NCI-H2107 treated with DMSO at 0.1 percent for 48 hours (cell line): ENCODE data around the gene MYLK4.
"Not testable (repeated sequence)": the region's sequence is repeated elsewhere in the genome, so short reads cannot be mapped to it uniquely, and the experiment has no call there.

Experiments
- DNase-seq: peaks from one replicate; lab custom pipeline; 2025; ENCODE audit not compliant: unreplicated experiment; lab: John Stamatoyannopoulos, UW

Gene MYLK4

DNA sequence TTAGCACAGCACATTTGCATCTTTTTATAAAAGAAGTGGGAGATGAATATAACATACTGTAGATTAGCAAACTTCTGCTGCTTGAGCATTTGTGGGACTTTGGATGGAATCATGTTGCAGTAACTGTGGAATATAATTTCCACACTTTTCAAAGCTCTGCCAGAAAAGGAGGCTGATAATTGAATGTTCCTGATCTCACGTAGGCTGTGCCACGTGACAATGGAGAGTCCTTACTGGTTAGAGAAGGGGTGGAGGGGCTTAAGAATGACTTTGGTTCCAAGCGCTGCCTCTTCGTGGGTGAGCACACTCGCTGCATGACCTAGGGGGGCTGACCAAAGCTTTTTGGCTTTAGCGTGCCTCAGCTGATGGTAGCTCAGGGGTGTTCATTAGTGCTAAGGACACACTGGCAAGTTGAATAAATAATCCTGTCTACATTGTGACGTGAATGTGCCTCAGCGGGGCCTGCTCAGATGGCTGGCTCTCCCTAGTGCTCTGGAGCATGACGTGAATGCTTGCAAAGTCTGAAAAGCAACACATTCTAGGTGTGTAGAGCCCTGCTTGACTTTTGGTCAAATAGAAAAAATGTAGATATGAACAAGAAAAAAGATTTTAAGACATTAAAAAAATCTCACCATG lies 29.5 kb upstream of the MYLK4 start:
- DNase-seq: no peak

DNA sequence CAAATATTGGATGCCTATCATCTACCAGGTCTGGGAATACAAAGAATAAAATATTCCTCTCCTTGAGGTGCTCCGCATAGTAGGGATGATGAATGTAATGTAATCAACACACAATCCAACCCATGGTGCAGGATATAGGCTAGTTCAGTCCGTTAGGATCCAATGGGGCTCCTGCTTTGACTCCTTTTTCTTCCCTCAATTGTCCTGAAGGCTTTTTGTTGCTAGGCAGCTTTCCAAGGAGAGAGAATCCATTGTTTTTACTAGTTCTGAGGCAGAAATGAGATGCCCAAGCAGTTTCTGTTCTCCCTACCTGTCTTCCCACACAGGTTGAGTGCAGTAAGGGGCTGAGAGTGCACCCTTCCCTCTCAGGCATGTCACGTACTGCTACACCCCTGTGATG lies 26.5 kb upstream of the MYLK4 start:
- DNase-seq: no peak

DNA sequence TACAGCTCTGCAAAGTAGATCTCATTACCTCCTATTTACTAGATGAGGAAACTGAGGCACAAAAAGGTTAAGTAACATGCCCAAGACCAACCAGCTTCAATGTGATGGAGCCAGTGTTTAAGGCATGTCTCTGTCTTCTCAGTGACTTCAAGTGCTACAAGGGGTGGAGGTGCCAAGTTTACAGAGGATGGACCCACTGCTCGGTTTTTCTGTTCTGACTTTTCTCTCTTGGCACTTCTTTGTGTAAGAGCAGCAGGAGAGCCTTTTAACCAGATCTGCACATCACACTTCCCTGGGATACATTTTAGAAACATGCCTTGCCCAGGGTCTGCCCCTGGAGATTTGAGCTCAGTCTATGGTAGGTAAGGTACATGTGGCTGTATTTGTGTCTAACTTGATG lies 24.3 kb upstream of the MYLK4 start:
- no peak for DNase-seq

DNA sequence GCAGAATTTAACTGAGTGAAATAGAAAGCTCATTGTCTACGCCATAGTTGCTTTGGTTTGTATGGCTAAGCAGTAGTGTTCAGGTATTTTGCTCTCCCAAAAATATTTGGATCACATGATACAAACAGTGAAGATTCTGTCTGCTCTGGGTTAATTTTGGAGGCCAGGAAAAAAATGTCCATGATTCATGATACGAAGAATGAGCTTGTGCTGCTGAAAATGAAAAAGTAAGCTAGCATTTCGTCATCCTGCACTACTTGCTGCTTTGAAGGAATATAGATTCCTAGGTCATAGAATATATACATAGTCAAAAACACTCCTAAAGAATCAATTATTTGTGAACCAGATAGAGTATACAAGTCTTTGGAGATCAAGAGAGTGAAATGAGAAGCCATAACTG lies 22.7 kb upstream of the MYLK4 start:
- no peak for DNase-seq

GRCh38 chr6:2772840-2773239 lies 22.1 kb upstream of the MYLK4 start:
- DNase-seq: no peak

DNA sequence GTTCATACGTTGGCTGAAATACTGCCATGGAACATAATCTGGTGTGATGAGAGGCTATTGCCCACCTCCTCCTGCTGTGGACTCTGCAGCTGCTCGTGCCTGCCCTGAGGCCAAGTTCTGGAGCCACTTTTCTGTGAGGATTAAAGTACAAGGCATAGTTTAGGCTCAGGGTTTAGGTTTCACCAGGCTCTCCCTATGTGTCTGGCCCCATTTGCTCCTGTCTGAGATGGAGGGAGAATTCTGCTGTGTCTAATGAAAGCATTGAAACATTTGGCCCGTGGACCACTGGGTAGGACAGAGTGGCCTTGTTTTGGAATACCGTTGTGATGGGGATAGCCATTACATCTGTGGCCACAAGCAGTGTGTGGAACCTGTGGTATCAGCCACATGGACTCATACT lies 20.4 kb upstream of the MYLK4 start:
- DNase-seq: no peak

GRCh38 chr6:2770171-2770570 lies 19.4 kb upstream of the MYLK4 start:
- DNase-seq: no peak

GRCh38 chr6:2768696-2769095 lies 18.0 kb upstream of the MYLK4 start:
- no peak for DNase-seq

DNA sequence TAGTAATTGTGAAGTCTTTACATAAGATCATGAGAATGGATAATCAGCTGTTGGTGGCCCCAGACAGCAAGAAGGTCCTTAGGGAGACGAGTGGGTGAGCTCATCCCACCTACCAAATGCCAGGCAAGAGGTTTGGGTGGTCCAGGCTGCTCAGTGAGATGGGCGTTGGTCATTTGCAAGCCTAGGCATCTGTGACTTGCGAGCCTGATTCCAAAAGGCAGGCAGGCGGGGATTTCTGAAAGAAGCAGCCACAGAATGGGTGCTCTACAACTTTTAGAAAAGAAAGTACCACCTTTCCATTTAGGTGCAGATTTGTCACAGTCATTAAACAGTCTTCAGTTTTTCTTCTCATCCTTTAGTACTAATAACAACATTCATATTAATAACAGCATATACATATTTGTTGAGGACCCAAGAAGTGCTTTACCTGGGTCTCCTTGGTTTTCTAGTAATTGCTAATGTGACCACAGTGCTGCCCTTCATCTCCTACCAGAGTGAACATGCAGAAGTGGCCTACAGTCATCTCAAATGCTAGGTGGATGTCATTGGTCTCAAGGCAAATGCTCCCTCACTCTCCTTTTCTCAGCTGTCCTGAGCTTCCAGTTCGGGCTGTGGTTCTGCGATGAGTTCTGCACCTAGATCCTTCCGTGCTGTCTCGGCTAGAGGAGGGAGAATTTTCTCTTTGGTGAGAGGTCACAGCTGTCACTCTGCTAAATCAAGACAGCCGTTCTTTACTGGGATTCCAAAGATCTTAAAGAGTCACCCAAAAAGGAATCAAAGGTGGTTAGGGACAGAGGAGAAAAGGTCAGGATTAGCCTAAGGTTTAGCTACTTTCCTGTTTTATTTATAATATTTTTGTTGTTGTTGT lies 17.2 kb upstream of the MYLK4 start:
- no peak for DNase-seq

- no peak for DNase-seq
These were observed 16.3 kb upstream of the MYLK4 start for GRCh38 chr6:2766767-2767656.

- DNase-seq: no peak
These were observed 15.4 kb upstream of the MYLK4 start for GRCh38 chr6:2765896-2766766.

- peak; percentile 79 for DNase-seq
These were observed 14.6 kb upstream of the MYLK4 start, which contains the start of gene WRNIP1 for GRCh38 chr6:2765166-2765895. Gene WRNIP1, plus strand, starts transcription at chr6:2765393. Its CDS starts 230 bp downstream, at chr6:2765623.

DNA sequence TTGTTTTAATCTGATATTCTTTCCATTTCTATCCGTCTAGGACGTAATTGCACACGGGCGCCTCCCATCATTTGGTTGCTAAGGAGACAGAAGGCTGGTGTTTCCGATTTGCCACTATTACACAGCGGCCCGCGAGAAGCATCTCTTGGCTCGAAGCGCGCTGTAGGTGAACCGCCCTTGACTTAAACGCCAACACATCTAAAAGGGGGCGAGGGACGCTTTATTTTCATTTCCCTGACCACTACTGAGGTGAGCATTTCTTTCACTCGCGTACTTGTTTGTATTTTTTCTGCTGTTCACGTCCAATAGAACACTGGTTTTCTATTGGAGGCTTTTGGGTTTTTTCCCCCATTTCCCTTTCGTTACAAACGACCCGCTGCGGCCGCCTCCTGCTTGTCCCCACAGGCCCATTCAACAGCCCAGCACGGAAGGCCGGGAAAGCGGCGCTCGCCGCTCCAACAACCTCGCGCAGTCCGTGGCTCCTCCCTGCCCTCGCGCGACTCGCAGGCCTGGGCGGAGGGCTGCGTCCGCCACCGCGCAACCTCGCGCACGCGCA lies 14.0 kb upstream of the MYLK4 start:
- DNase-seq: peak; percentile 31

DNA sequence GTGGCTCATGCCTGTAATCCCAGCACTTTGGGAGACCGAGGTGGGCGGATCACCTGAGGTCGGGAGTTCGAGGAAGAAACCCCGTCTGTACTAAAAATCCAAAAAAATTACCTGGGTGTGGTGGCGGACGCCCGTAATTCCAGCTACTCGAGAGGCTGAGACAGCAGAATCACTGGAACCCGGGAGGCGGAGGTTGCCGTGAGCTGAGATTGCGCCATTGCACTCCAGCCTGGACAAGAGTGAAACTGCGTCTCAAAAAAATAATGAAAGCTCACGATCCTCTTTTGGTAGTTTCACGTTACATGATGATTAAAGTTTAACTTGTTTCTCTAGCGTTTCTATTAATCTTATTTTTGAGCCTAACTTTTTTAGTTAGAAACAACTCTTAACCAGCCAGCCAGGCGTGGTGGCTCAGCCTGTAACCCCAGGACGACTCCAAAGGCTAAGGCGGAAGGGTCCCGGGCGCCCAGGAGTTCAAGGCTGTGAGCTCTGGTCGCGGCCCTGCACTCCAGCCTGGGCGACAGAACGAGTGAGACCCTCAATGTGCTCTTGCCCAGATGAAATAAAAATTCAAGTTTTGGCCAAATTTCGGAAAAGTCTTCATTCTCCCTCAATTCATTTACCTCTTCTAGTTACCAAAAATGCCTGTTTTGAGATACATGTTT lies 13.3 kb upstream of the MYLK4 start:
- no peak for DNase-seq

- no peak for DNase-seq
These were observed 12.7 kb upstream of the MYLK4 start for GRCh38 chr6:2763345-2763841.

DNA sequence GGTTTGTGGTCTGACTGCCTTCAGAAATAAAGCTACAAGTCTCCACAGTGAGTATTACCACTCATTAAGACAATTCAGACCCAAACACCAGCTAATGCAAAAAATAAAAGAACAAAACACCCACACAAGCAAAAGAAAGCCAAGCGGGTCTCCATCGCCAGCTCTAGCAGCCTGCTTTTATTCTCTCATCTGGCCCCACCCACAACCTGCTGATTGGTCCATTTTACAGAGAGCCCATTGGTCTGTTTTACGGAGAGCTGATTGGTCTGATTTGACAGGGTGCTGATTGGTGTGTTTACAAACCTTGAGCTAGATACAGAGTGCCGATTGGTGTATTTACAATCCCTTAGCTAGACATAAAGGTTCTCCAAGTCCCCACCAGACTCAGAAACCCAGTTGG lies 12.1 kb upstream of the MYLK4 start:
- DNase-seq: not testable (repeated sequence)

DNA sequence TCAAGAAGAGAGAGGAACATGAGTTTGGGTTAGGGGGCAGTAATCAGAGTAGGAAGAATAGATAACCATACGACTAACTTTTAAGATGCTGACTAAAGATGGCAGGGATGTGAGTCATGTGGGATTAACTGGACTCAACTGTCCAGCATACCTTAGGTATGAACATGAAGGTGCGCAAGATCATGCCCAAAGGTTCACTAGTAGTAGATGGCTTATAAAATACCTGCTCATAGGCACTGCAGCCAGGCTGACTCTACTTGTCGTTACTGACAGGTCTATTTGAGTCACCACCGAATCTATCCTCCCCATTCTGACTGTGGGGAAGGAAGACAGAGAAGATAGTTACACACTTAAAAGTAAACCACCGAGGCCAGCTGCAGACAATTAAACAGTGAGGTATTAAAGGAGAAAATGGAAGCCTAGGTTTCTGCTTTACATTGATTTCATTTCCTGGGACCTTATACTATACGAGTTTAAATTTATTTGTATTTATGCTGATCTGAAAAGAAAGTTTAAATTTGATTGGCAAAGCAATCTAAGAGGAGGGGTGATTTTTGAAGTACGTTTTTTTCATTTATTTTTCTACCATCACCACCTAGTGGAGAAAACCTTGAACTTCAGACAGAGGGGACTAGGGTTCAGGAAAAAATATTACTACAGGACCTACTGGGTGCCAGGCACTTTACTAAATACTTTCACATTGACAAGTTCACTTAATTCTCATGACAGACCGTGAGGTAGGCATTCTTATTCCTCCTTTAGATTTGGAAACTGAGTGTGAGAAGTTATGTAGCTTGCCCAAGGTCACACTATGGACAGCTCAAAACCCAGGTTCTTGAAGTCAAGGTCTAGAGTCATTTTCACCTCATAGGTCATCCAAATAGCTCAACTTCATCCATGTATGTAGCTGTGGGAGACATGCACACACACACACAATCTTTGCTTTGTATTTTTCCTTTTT lies 10.4 kb upstream of the MYLK4 start:
- no peak for DNase-seq

GRCh38 chr6:2758980-2759379 lies 8.3 kb upstream of the MYLK4 start:
- no peak for DNase-seq
